LNCAP (cell line): ENCODE results near the gene TMBIM6.

ENCODE experiments used
- CTCF ChIP-seq: fragments of 450-650 bp; IDR thresholded peaks from 2 replicates; pipeline ENCODE4 v1.5.1; 2017; ENCODE audit warnings: mild to moderate bottlenecking

The TMBIM6 gene

DNA sequence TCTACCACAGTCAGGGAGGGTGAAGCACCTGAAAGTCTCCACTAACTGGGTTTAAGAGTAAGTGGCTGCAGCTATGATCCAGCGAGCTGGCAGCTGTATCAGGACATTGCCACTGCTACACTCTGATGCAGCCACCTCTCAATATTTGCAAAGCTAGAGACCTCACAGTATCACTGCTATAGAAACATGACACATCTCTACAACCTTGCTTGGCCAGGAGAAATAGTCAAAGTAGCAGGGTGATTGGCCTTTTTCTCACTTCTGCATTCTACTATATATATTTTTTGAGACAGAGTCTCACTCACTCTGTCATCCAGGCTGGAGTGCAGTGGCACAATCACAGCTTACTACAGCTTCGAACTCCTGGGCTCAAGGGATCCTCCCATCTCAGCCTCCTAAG is 24.8 kb upstream of the TMBIM6 start:
- no peak for TF ChIP-seq CTCF

DNA sequence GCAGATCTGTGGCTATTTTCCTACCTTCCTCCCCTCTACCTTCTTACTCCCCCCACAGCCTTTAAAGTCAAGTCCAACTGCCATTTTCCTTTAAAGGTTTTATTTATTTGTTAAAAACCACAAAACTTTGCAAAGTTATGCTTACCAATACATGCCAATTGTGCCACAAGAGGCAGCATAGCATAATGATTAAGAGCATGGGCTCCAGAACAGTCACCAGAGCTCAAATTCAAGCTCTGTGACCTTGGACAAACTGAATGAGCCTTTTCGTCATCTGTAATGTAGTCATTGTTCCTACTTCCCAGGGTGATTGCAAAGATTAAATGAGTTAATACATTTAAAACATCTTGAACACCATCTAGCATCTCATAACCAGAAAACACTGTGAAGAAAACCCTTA is 21.1 kb upstream of the TMBIM6 start:
- TF ChIP-seq CTCF, result no peak

DNA sequence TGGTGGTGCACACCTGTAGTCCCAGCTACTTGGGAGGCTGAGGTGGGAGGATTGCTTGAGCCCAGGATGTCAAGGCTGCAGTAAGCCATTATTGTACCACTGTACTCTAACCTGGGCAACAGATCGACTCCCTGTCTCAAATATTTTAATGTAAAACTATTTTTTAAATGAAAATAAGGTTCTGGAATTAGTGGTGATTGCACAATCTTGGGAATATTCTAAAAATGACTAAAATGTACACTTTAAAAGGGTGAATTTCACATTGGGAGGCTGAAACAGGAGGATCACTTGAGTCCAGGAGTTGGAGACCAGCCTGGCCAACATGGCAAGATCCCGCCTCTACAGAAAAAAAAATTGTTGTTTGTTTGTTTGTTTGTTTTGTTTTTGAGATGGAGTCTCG is 12.9 kb upstream of the TMBIM6 start:
- TF ChIP-seq CTCF, result no peak

GRCh38 chr12:49730050-49730449 is 11.3 kb upstream of the TMBIM6 start:
- no peak for TF ChIP-seq CTCF

GRCh38 chr12:49730568-49731101 is 10.7 kb upstream of the TMBIM6 start:
- TF ChIP-seq CTCF, result no peak

DNA sequence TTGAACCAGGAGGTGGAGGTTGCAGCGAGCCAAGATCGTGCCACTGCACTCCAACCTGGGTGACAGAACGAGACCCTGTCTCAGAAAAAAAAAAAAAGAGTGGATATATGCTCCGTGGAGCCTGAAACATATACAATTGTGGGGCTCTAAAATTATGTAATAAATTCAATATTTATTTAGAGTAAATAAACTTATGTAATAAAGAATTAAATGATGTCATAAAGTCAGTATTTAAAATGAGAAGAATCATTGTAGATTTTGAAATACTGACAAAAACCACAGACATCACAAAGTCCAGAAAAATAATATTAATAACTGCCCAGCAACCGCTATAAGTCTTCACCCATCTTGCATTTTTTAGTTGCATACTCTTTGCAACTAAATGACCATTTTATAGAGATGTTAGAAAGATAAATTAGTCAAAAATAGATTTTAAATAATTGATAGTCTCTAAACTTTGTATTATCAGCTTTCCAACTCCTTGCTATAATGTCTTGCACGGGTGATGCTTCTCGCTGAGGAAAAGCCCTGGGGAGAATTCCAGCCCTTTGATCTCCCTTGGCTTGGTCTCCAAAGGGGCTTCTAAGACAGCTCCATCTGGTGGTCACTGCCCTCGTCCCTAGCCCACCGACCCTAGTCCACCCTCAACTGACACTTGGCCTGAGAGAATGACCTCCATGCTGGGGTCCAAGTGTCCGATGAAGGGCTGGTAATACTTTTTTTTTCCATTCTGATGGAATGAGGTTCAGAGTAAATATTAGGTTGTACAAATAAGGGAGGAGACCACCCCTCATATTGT is 7.9 kb upstream of the TMBIM6 start:
- no peak for TF ChIP-seq CTCF

- TF ChIP-seq CTCF, result no peak
Measured at GRCh38 chr12:49741882-49742620, 694 bp downstream of the TMBIM6 start.
